ENCODE data around the gene STK40.

Gene STK40

DNA sequence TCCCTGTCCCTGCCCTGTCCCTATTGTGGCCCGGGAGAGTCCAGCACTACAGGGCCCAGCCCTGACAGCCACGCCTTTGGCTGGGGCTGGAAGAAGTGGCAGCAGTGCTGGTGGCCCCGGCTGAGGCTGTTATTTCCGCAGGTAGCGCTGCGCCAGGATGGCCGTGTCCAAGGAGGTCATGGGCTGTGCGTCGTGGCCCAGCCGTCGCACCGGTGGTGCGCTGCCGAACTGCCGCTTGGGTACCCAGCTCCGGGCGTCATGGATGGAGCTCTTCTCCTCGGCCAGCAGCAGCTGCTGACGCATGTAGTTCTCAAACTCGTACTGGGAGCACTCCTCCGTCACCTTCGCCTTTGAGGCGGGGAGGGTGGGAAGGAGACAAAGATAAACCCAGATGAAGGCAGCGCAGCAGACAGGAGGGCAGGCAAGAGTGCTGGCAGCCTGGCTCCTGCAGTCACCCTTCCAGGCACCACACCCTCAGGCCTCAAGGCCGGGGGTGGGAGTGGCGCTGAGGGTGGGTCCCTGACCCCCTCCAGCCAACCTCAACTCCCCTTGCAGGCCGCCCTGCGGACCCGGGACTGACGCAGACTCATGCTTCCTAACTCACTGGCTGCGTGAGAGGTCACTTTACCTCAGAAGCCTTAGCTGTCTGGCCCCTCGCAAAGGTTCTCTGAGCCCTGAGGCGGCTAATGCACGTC is 44.0 kb downstream of the STK40 start:
- no peak for DNase-seq

DNA sequence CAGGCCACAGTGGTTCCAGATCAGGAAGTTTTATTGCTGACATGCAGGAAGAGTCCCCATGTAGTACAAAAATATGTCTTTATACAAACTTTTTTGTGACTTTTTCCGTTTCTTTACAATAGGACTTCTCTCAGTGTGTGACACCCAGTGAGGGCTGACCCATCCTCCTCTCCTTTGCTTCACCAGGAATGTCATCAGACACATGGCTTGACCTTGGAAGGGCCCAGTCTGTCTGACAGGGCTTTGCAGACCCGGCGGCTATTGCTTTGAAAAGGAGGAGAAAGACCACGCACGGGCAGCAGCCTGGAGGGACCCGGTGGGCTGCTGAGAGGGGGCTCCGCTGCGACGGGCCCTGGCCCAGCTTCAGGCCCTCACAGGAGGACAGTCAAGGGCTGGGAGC is 46.1 kb downstream of the STK40 start:
- no peak for DNase-seq

DNA sequence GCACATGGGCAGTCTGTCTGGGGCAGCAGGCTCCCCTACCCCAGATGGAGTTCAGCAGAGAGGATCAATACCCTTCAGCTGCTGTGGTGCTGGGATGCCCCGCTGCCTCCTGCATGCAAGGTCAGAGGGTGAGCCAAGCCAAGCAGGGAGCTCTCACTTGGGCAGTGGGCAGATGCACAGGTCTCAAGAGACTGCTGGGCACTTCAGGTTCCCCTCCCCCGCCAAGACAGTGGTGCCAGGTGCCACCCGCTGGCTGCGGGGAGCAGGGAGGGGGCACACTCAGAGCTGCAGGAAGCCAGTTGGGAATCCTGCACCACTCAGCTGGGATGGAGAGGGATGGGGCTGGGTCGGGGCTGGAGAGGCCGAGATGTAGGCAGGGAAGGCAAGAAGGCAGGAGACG is 46.5 kb downstream of the STK40 start:
- DNase-seq = no peak

DNA sequence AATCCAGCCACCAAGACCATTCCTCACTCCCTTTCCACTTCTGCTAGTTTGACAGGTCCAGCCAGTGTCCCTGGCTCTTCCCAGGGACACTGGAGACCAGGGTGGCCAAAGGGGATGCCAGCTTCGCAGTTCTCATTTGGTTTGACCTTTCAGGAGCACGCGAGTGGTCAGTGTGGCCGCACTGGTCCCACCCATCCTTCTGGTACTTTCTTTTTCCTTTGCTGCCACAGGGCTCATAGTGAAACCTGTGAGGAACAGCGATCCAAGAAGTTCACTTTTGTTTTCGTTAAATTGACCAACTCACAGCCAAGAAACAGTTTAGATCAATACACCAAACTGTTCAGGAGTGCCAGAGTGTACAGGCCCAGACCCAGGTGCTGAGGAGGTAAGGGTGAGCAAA is 47.9 kb downstream of the STK40 start:
- no peak for DNase-seq

DNA sequence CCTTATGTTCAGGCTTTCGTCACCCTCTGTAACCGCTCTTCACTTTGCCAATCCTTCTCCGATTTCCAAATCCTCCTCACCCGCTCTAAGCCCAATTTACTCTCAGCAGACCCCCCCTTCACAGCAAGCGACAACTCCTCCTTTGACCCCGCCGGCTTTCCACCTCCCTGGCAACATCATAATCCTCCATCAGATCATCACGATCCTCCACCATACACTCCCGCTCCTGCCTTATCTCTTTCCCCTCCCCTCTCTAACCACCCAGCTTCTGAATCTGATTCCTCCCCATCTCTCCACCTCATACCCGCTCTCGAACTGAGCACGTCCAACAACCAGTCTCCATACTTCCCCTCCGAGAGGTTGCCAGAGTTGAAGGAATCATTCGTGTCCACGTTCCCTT is 54.8 kb downstream of the STK40 start:
- no peak for DNase-seq

DNA sequence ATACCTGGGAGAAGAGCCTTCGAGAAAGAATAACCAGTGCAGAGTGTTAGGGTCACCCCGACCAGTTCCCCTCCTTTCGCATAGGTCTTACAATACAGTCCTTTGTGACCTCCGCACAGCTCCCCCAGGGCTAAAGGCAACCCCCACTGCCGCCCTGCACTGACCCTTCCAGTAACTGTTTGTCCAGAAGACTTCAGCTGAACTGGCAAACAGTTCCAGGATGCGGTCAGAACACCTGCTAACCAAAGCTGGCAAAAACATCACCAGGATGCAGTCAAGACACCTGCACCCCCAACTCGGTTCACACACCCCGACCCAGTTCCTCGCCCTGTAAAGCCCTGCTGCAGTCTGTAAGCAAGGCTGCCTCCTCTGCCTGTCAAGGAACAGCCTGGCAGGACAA is 55.9 kb downstream of the STK40 start:
- no peak for DNase-seq

DNA sequence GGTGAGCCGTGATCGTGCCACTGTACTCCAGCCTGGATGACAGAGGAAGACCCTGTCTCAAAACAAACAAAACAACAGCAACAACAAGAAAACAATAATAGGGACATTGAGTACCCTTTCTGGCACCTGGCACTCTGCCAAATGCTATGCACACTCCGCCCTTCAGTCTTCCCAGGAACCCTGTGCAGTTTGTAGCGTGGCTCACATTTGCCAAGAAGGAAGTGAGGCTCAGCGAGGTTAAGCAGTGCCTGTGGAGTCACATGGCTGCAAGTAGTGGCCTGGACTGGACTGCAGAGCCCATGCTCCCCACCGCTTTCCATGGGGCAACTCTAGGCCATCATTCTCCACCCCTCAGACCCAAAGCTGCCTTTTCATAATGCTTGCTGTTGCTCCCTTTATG is 57.0 kb downstream of the STK40 start:
- no peak for DNase-seq

DNA sequence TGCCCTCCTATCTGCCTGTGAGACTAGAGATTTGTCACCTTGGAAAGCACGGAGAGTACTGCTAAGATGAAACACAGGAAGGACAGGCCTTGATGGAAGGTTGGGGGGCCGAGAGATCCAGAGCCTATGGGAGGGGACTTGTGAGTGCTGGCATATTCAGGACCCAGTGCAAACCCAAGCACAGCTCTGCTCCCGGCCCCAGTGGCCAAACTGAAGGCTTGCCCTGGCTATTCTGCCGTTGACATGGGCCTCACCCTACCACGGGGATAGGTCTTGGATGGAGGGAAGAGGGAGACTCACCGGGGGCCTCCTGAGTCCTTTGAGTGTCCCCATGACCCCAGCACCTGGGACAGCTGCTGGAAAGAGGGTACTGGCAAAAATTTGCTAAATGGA is 57.6 kb downstream of the STK40 start:
- no peak for DNase-seq

DNA sequence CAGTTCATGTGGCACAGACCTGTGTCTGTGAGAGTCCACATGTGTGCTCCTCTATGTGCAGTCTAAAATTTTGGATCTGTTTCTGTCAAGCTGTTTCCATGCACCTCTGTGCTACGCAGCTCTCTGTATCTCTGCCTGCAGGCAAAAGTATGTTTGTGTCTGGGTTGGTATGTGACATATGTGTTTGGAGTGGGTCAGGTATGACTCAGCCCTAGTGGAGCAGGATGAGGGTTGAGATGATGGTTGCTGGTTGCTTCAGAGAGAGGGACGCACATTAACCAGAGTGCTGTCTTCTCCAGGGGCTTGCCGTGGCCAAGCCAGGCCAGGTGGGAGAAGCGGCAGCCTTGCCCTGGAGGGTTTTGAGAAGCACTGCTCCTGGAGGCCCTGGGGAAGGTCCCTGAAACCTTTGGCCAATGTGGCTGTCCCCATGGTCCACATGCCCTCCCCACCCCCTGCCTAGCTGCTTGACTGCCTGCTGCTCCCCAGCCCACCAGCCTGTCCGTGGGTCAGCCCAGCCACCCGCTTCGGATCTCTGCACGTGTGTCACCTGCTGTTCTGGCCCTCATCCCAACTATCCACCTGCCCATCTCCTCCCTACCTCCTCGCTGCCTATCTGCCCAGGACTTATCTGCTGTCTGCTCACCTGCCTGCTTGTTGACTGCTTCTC is 58.2 kb downstream of the STK40 start:
- peak; percentile 70 for DNase-seq

DNA sequence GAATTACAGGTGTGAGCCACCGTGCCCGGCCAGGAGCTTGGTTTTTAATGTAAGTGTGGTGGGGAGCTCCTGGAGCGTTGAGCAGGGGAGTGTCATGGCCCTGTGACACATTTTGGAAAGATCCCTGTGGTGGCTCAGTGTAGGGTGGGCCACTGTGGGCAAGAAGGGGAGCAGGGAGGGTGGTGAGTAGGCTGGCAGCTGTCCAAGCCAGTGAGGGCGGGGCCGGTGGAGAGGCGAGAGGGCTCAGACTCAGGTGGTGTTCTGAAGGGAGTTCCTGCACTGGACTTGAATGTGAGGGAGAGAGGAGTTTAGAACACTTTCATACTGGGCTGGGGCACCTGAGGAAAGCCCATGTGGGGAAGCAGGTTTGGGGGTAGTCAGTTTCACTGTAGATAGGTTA is 59.2 kb downstream of the STK40 start:
- DNase-seq = no peak

DNA sequence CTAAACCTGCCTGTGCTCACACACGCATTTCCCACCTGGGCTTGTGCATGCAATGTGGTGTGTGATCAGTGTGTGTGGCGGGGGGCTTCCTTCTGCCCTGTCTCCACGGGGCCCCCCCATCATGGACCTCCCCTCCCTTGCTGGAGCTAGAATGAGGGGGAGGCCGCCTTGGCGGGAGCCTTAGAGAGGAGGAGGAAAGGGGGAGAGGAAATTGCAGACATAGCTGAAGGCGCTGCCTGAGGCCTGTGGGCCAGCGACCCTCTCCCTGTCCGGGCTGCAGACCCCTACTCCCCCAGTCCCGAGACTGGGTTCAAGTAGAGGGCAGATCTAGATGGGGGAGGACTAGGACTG is 61.4 kb downstream of the STK40 start:
- no peak for DNase-seq

DNA sequence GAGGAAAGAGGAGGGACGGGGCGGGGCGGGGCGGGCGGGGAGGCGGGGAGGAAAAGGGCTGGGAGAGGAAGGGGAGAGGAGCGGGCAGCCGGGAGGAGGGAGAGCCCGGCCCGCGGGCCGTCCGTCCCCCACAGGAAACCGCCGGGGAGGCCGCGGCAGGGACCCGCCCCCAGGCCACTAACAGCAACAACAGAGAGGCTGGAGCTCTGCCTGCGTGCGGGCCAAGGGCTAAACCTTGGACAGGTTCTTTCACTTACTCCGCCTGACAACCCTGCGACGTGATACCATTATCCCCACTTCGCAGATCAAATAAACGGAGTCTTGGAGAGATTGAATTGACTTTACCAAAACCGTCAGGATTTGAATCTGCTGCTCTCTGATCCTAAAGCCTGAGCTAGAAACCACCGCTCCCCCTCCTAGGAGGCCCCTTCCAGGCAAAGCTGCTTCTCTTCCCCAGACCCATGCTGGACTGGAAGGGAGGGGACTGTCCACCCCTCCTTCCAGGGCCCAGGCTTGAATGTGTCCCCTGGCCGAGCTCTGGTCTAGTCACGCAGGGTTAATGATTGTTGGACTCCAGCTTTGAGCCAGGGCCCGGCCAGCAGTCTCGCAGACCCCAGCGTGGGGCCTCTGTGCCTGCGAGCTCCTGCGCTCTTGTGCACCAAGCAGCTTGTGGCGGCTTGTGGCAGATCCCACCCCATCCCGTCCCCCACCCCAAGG is 61.9 kb downstream of the STK40 start, which contains the start of gene EVA1B:
Gene EVA1B, minus strand, starts transcription at position 10 of the 717 bp plus-strand sequence. CDS start 608 bp downstream, outside the sequence.
- peak; percentile 96 for DNase-seq

DNA sequence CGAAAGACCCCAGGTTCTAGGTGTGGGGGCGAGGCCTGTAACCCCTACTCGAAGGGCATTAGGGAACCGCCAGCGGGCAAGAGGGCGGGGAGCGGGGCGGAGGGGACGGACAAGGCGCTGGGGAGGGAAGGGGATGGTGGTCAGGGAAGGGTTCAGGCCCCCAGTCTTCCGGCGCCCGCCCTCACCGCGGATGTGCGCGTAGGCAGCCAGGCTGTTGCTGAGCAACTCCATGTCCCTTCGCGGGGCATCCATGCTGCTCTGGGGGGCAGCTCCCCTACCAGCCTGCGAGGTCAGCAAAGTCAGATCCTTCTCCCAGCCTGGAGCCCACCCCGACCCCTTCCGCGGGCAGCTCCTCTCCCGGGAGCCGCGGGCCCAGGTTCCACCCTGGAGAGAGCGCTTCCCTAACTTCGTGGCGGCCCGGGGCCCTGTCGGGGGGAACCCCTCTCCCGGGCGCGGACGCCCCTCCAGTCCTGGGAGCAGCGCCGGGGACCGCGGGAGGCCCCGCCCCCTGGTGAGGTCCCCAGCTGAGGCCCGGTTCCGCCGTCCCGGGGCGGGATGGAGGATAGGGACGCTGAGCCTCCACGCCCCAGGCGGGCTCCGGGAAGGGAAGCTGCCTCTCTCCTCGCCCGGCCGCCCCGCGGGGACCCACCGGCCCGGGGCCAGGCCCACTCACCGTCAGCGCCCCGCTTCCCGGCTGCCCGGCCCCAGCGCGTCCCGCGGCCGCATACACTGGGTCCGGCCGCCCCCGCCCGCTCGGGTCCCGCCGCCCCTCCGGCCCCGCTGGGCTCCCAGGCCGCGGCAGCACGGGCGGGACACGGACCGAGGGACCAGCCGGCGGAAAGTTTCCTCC is 62.7 kb downstream of the STK40 start:
- peak; percentile 71 for DNase-seq

DNA sequence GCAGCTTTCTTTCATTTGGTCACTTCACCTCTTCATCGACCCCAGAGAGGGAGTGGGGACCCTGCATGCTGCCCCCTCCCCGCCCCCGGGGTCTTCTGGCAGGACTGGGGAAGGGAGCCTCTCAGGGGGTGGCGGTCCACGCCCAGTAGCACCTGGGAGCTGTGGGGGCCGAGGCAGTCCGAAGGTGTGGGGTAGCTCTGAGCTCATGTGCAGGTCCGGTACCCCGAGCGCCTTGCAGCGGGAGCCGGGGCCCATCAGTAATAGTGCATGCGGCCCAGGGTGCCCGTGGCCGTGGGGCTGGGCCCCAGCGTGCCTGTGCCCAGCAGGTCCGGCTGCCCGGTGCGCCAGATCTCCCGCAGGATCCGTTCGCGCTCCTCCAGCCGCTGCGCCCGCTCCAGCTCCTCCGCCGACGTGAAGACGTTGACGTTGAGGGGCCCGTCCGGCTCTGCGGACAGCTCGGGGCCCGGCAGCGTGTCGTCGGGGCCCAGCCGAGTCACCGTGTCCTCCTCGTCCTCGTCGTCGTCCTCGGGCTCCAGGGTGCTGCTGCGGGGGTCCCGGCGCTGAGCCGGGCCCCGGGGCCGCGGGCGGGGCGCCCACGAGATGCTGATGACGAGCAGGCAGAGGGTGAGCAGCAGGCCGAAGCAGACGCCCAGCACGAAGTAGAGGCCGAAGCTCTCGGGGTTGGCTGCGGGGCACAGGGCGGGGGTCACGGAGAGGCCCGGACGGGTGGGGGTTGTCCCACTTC is 63.5 kb downstream of the STK40 start:
- peak; percentile 66 for DNase-seq

DNA sequence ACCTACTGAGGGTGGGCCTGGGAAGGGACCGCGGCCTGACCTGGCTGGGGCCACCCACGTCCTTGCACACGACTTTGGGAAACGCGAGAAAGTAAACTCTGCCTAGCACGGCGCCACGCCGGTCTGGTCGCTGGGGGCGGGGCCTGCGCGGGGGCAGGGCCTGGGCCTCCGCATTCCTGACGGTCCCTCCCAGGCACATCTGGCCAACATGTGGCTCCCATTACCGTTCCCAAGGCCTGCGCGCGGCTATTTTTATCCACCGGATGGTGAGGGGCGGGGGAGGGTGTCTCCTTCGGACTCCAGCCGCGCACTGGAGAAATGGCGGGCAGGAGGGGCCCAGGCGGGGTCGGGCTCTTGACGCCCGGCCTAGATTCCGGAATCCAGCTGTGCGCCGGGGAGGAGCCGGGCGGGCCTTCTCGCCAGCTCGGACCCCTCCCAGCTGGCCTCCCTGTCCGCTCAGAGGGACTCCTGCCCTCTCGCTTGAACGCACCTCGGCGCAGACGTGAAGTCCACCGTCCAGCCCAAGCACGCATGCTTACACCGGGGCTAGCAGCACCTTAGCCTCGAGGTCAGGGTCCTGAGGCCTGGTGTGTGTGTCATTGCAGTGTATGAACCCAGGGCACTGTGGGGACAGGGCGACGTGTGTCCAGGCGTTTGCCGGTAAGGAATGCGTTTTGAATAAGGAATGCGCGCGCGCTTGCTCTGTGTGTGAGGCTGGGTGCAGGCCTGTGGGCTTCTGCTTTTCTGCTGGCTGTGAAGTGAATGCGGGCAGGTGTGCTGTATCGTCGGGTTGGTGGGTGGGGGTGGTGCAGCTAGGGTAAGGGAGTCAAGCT is 64.4 kb downstream of the STK40 start:
- peak; percentile 94 for DNase-seq

DNA sequence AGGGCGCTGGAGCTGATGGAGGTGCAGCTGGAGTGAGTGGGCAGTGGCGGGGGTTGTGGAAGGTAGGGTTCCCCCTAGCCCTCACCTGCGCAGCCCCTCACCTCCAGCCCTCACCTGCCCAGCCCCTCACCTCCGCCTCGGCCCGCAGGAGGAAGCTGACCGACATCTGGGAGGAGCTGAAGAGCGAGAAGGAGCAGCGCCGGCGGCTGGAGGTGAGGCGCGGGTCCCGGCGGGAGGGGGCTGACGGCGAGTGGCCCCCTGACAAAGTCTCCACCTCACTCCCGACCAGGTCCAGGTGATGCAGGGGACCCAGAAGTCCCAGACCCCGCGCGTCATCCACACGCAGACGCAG is 65.0 kb downstream of the STK40 start:
- no peak for DNase-seq

DNA sequence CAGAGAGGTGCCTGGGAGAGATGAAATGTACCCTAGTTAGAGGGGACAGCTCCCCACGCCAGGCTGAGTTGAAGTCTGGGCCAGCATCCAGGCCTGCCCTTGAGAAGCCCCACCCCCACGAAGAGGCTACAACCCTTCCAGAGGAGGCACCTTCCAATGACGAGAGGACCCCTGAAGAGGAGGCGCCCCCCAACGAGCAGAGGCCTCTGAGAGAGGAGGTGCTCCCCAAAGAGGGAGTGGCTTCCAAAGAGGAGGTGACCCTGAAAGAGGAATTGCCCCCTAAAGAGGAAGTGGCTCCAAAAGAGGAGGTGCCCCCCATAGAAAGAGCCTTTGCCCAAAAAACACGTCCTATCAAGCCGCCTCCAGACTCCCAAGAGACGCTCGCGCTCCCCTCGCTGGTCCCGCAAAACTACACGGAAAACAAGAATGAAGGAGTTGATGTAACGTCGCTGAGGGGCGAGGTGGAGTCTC is 65.4 kb downstream of the STK40 start:
- no peak for DNase-seq

DNA sequence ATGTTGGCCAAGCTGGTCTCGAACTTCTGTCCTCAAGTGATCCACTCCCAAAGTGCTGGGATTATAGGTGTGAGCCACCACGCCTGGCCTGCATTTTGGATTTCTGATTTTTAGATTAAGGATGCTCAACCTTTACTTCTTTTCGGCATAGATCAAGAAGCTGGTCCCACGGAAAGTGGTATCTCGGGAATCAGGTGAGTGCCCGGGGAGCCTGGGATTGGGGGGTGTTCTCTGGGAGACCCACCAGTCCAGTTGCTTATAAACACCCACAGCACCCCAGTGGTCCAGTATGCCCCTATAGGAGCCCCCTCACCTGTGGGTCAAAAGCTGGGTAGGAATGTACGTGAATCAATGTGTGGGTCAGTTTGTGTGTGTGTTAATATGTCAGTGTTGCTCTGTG is 76.3 kb downstream of the STK40 start:
- no peak for DNase-seq

DNA sequence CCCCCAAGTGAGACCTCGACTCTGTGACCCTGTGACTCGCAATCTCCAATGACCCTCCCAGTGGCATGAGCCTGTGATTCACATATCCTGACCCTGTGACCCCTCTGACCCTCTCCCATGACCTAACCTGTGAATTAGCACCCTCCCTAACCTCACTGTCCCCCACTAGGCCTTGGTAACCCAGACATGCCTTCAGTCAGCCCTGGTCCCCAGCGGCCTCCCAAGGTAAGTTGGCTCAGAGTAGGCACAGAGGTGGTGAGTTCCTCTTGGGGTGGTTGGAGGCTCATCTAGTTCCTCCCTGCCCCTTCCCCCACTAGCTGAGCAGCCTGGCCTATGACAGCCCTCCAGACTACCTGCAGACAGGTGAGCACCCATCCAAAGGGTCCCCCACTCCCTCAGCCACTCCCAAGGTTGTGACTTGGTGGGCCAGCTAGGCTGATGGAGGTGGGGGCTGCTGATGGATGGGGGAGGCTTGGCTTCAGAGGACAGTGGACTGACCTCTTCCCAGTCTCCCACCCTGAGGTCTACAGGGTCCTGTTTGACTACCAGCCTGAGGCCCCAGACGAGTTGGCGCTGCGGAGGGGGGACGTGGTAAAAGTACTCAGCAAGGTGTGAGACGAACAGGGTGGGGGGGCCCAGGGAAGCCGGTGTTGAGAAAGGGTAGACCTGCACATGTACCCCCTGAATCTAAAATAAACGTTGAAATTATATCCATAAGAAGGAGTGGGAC is 78.0 kb downstream of the STK40 start:
- no peak for DNase-seq

DNA sequence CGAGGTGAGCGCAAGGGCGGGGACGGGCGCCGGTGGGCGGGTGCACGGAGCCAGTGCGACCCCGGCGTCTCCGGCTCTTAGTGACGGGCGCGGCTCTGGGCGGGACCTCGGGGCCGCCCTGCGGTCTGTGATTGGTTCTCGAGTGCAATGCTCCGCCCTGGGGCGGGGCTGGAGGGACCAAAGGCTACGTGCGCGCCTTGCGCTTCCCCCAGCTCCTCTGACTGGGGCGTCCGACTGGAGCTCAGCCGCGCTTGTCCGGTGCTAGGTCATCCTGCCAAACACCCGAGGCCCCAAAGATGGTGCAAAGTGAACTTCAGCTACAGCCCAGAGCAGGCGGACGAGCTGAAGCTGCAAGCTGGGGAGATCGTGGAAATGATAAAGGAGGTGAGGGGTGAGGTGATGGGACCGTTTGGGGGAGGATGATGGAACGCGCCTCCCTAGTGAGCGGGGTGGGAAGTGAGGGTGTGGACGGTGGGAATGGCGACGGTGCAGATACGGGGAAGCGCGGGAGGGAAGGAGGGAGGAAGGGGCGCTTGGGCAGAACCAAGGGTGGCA is 78.7 kb downstream of the STK40 start:
- DNase-seq = peak; percentile 98
